Ectodermal cell (in vitro differentiated cells): ENCODE data around the gene ITPR2.
"Not testable (repeated sequence)": the region's sequence is repeated elsewhere in the genome, so short reads cannot be mapped to it uniquely, and the experiment has no call there.

Source experiments
- H3K27ac ChIP-seq: 2 replicates; pipeline ENCODE4 v1.7.0; 2013; ENCODE audit warnings: mild to moderate bottlenecking, low read depth, low read length; ENCODE audit not compliant: insufficient read depth, poor library complexity, severe bottlenecking
- H3K27me3 ChIP-seq: 2 replicates; pipeline ENCODE4 v1.7.0; 2013; ENCODE audit warnings: mild to moderate bottlenecking, low read length; ENCODE audit not compliant: insufficient read depth, control insufficient read depth, poor library complexity, severe bottlenecking
- H3K36me3 ChIP-seq: one replicate; pipeline ENCODE4 v1.7.0; 2013; ENCODE audit warnings: low read length; ENCODE audit not compliant: control insufficient read depth, insufficient read depth
- H3K4me1 ChIP-seq: one replicate; pipeline ENCODE4 v1.7.0; 2013; ENCODE audit warnings: low read length; ENCODE audit not compliant: control insufficient read depth, insufficient read depth
- H3K4me3 ChIP-seq: 2 replicates; pipeline ENCODE4 v1.7.0; 2013; ENCODE audit warnings: low read depth, low read length, control low read depth; ENCODE audit not compliant: insufficient read depth
- H3K9me3 ChIP-seq: 2 replicates; pipeline ENCODE4 v1.7.0; 2013; ENCODE audit warnings: mild to moderate bottlenecking, low read length, moderate library complexity; ENCODE audit not compliant: control insufficient read depth
- WGBS, 2 experiments: methylation state at CpG; one replicate each; pipeline ENCODE4 v1.1.7; 2013; ENCODE audit warnings: missing lambda C conversion rate in 2 of 2; 5-methylcytosine and 5-hydroxymethylcytosine counted together

Gene ITPR2

DNA sequence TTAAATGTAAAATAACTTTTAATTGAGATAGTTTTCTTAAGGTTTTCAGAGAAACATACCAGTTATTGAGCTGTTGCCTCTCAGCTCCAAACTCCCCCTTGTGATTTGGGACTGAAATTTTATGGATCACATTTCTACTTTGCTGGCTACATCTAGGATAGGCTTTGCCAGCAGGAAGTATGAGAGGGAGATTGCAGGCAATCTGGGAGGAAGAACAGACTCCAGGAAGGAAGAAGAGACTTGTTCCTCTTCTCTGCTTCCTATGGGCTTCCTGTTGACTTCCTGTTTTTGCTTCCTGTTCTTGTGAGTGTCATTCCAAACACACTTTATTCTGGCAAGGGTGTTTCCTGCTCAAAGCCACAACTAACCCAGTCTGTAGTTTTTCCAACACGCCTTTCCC, 312.9 kb downstream of the ITPR2 start:
- Histone ChIP-seq H3K27me3 (no peaks in the 10 kb centered on the region), H3K9me3 (no peaks in the 10 kb centered on the region), H3K36me3 (no peaks in the 10 kb centered on the region), H3K27ac (no peak overlapping the region), H3K4me3 (no peak overlapping the region), H3K4me1 (no peaks in the 10 kb centered on the region)
- 88 to 90% methylated on average over 1 of the region's 1 CpG for WGBS, 2 experiments

DNA sequence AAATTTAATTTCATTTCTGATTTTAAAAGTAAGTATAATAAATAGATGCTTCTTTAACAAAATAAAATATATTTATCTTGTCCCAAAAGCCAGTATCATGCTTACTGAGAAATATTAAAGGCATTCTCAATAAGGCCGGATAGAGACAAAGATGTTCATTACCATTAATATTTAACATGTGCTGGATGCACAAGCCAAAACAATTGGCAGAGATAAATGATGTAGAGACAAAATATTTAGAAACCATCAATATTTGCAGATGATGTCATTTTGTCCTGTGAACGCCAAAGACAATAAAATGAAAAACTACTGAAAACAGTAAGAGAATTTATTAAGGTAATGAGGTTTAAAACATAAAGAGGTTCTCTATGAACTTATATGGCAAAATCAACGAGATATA, 313.5 kb downstream of the ITPR2 start:
- Histone ChIP-seq H3K4me1 (no peaks in the 10 kb centered on the region), H3K27me3 (no peaks in the 10 kb centered on the region), H3K4me3 (no peak overlapping the region), H3K9me3 (no peaks in the 10 kb centered on the region), H3K36me3 (no peaks in the 10 kb centered on the region), H3K27ac (no peak overlapping the region)
- WGBS, 2 experiments: 94 to 100% methylated on average over 1 to 3 of the region's 3 CpGs

DNA sequence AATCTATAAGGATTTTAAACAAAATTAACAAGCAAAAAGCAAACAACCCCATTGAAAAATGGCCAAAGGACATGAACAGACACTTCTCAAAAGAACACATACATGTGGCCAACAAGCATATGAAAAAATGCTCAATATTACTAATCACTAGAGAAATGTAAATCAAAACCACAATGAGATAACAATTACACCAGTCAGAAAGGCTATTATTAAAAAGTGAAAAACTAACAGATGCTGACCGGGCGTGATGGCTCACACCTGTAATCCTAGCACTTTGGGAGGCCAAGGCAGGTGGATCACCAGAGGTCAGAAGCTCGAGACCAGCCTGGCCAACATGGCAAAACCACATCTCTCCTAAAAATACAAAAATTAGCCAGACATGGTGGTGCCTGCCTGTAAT, 315.7 kb downstream of the ITPR2 start:
- 91 to 94% methylated on average over 3 of the region's 3 CpGs for WGBS, 2 experiments

GRCh38 chr12:26514364-26514763, 318.6 kb downstream of the ITPR2 start:
- no peaks in the 10 kb centered on the region for H3K27me3 ChIP-seq
- H3K4me1 ChIP-seq: no peaks in the 10 kb centered on the region
- no peak overlapping the region for H3K27ac ChIP-seq
- WGBS, 2 experiments: 92 to 98% methylated on average over 2 to 3 of the region's 3 CpGs
- H3K36me3 ChIP-seq: no peaks in the 10 kb centered on the region
- no peak overlapping the region for H3K4me3 ChIP-seq
- no peaks in the 10 kb centered on the region for H3K9me3 ChIP-seq

More for the DNA sequence above, 315.7 kb downstream of the ITPR2 start:
- H3K36me3 ChIP-seq, H3K9me3 ChIP-seq, H3K27me3 ChIP-seq, H3K4me3 ChIP-seq, H3K4me1 ChIP-seq, H3K27ac ChIP-seq: not testable (repeated sequence)

GRCh38 chr12:26513363-26514043, 319.5 kb downstream of the ITPR2 start:
- WGBS, 2 experiments: 90 to 96% methylated on average over 4 of the region's 4 CpGs
- Histone ChIP-seq H3K27me3 (no peaks in the 10 kb centered on the region), H3K9me3 (no peaks in the 10 kb centered on the region), H3K4me3 (no peak overlapping the region), H3K27ac (no peak overlapping the region), H3K4me1 (no peaks in the 10 kb centered on the region), H3K36me3 (no peaks in the 10 kb centered on the region)

DNA sequence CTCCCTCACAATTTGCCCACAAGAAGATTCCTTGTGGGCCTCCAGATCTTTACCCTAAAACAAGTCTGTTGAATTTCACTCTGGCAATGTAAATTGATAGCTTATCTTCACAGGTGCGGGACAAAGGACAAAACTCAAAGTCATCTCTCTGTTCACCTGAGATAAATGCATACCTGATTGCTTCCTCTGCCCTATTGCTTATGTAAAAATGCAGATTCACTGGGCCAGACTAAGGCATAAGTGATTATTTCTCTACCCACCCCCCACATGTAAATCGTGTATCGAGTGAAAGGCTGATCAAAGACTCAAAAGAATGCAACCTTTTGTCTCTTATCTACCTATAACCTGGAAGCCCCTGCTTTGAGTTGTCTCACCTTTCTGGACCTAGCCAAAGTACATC, 320.8 kb downstream of the ITPR2 start:
- no peaks in the 10 kb centered on the region for H3K27me3 ChIP-seq
- H3K4me3 ChIP-seq: no peak overlapping the region
- H3K9me3 ChIP-seq: no peaks in the 10 kb centered on the region
- H3K27ac ChIP-seq: no peak overlapping the region
- no peaks in the 10 kb centered on the region for H3K36me3 ChIP-seq
- no peaks in the 10 kb centered on the region for H3K4me1 ChIP-seq
- 88% methylated on average over 3 of the region's 3 CpGs for WGBS, 2 experiments

DNA sequence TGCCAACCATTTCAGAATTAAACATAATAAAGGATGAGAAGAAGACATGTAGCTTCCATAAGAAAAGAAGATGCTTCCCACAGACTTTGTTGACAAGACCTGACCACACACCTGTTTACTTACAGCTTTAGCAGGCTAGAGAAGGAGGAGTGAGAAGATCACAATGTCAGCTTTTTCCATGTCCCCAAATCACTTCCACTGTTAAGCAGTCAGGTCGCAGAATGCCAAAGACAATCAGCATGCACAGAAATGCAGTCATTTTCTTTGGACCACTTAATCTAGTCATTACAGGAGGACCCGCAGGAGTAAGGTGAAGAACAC, 322.7 kb downstream of the ITPR2 start:
- WGBS, 2 experiments: 59 to 72% methylated on average over 2 of the region's 2 CpGs
- H3K4me3 ChIP-seq: no peak overlapping the region
- no peaks in the 10 kb centered on the region for H3K36me3 ChIP-seq
- H3K4me1 ChIP-seq: no peaks in the 10 kb centered on the region
- H3K9me3 ChIP-seq: no peaks in the 10 kb centered on the region
- H3K27me3 ChIP-seq: no peaks in the 10 kb centered on the region
- H3K27ac ChIP-seq: no peak overlapping the region

- WGBS, 2 experiments: 100% methylated on average over 1 of the region's 1 CpG; no CpG with 5 or more reads in 1 of the 2 experiments
- Histone ChIP-seq H3K4me3 (no peak overlapping the region), H3K4me1 (no peaks in the 10 kb centered on the region)
Measured at GRCh38 chr12:26507613-26508012, 325.4 kb downstream of the ITPR2 start.

GRCh38 chr12:26499979-26500640, 332.9 kb downstream of the ITPR2 start:
- Histone ChIP-seq H3K9me3 (no peaks in the 10 kb centered on the region), H3K27ac (no peak overlapping the region), H3K27me3 (no peaks in the 10 kb centered on the region), H3K4me1 (no peaks in the 10 kb centered on the region), H3K36me3 (no peaks in the 10 kb centered on the region), H3K4me3 (no peak overlapping the region)
- WGBS, 2 experiments: 94 to 100% methylated on average over 1 of the region's 1 CpG

More at GRCh38 chr12:26507613-26508012, 325.4 kb downstream of the ITPR2 start:
- no peak overlapping the region for H3K27ac ChIP-seq
- no peaks in the 10 kb centered on the region for H3K9me3 ChIP-seq
- no peaks in the 10 kb centered on the region for H3K27me3 ChIP-seq
- H3K36me3 ChIP-seq: no peaks in the 10 kb centered on the region

DNA sequence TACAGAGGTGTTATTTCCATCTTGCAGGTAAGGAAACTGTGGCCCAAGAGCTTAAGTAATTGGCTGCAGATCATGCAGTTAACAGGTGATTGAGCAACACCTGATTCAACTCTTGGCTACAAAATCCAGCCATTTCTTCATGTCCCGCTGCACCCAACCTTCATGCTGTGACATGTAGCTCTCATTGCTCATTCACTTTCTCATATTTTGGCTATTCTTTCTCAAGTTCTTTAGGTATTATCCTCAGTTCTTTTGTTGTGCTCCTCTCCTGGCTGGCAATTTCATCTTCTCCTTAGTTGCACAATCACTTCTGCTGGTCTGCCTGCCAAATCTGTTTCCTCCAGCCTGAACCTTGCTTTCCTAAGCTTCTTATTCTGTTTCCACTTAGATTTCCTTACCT, 336.8 kb downstream of the ITPR2 start:
- Histone ChIP-seq H3K9me3 (no peaks in the 10 kb centered on the region), H3K4me3 (no peak overlapping the region), H3K27ac (no peak overlapping the region), H3K27me3 (no peaks in the 10 kb centered on the region), H3K36me3 (no peaks in the 10 kb centered on the region), H3K4me1 (no peaks in the 10 kb centered on the region)
- 90 to 91% methylated on average over 1 of the region's 1 CpG for WGBS, 2 experiments
